NB4 (cell line): Measurements from ENCODE around the gene B3GNT2.

Experiments used
- MYC ChIP-seq: IDR thresholded peaks from 2 replicates; pipeline ENCODE4 v1.6.1; 2011; ENCODE audit warnings: low read depth, low read length
- POLR2A ChIP-seq: IDR thresholded peaks from 2 replicates; pipeline ENCODE4 v1.6.1; 2011; ENCODE audit warnings: mild to moderate bottlenecking; ENCODE audit not compliant: insufficient read length; ENCODE audit errors: extremely low read depth
- TF ChIP-seq, protein P1 (sequence below): IDR thresholded peaks from one replicate; pipeline ENCODE4 v1.5.1; 2012; ENCODE audit warnings: low read depth, low read length
- TF ChIP-seq, protein P2 (sequence below): IDR thresholded peaks from 2 replicates; pipeline ENCODE4 v1.6.1; 2011; ENCODE audit warnings: low read depth, low read length

DNA sequence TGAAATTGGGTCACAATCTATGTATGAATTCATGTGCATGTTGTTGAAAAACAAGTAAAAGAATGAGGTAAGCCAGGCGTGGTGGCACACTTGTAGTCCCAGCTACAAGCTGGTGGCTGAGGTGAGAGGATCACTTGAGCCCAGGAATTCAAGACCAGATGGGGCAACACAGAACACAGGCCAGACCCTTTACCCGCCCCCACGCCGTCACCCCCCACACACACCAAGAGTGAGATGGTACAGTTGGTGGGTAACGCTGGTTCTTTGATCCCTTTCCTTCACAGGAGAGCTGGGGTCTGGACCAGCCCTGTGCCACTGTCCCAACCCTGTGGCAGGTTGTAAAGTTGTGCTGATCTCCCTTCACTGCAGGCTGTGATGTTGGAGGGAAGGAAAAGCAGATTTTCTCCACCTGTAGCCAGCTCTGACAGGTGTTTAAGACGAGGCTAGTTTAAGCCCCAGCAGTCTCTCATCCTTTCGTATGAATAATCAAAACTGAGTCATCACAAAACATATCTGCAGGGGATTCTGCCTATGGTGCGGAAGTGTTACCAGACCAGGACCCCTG lies 13.6 kb downstream of the B3GNT2 start:
- TF ChIP-seq, protein P1, sequence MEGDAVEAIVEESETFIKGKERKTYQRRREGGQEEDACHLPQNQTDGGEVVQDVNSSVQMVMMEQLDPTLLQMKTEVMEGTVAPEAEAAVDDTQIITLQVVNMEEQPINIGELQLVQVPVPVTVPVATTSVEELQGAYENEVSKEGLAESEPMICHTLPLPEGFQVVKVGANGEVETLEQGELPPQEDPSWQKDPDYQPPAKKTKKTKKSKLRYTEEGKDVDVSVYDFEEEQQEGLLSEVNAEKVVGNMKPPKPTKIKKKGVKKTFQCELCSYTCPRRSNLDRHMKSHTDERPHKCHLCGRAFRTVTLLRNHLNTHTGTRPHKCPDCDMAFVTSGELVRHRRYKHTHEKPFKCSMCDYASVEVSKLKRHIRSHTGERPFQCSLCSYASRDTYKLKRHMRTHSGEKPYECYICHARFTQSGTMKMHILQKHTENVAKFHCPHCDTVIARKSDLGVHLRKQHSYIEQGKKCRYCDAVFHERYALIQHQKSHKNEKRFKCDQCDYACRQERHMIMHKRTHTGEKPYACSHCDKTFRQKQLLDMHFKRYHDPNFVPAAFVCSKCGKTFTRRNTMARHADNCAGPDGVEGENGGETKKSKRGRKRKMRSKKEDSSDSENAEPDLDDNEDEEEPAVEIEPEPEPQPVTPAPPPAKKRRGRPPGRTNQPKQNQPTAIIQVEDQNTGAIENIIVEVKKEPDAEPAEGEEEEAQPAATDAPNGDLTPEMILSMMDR = no peak
- TF ChIP-seq, protein P2, sequence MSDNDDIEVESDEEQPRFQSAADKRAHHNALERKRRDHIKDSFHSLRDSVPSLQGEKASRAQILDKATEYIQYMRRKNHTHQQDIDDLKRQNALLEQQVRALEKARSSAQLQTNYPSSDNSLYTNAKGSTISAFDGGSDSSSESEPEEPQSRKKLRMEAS = no peak
- TF ChIP-seq POLR2A (no peak), MYC (no peak)
